GM12891 (cell line): ENCODE data around the gene NOC4L.

Experiments
- PAX5 ChIP-seq: IDR thresholded peaks from 2 replicates; pipeline ENCODE4 v1.6.1; 2011; ENCODE audit warnings: low read length, moderate library complexity, mild to moderate bottlenecking; ENCODE audit not compliant: insufficient read depth, severe bottlenecking
- POLR2A ChIP-seq: IDR thresholded peaks from 2 replicates; pipeline ENCODE4 v1.6.1; 2011; ENCODE audit warnings: low read depth, low read length, control low read depth
- POLR2AphosphoS5 ChIP-seq: IDR thresholded peaks from 2 replicates; pipeline ENCODE4 v1.6.1; 2011; ENCODE audit warnings: low read depth, low read length, control low read depth
- TAF1 ChIP-seq: IDR thresholded peaks from 2 replicates; pipeline ENCODE4 v1.6.1; 2011; ENCODE audit warnings: low read depth, low read length, control low read depth

DNA sequence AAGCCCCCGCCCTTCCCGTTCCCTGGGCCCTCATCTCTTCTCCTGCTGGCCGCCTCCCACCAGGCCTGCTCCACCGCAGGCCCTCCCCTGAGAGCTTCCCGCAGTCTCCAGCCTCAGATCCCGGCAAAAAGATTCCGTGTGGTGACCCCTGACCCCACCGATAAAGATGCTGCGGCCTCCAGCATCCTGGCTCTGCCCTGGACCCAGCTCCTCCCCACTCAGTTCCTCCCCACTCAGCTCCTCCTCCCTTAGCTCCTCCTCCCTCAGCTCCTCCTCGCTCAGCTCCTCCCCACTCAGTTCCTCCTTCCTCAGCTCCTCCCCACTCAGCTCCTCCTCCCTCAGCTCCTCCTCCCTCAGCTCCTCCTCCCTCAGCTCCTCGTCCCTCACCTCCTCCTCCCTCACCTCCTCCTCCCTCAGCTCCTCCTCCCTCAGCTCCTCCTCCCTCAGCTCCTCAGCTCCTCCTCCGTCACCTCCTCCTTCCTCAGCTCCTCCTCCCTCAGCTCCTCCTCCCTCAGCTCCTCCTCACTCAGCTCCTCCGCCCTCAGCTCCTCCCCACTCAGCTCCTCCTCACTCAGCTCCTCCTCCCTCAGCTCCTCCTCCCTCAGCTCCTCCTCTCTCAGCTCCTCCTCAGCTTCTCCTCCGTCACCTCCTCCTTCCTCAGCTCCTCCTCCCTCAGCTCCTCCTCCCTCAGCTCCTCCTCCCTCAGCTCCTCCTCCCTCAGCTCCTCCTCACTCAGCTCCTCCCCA lies 17.0 kb downstream of the NOC4L start:
- no peak for TF ChIP-seq POLR2AphosphoS5
- no peak for TF ChIP-seq POLR2A
- no peak for TF ChIP-seq TAF1
- TF ChIP-seq PAX5: no peak
